Hippocampal formation (tissue), 2 donors: ENCODE measurements around the gene NMBR.
"Not testable (repeated sequence)": the region's sequence is repeated elsewhere in the genome, so short reads cannot be mapped to it uniquely, and the experiment has no call there.

Experiments
- DNase-seq, 2 donors: peaks; one replicate each; lab custom pipeline; 2025; lab: John Stamatoyannopoulos, UW

The NMBR gene

DNA sequence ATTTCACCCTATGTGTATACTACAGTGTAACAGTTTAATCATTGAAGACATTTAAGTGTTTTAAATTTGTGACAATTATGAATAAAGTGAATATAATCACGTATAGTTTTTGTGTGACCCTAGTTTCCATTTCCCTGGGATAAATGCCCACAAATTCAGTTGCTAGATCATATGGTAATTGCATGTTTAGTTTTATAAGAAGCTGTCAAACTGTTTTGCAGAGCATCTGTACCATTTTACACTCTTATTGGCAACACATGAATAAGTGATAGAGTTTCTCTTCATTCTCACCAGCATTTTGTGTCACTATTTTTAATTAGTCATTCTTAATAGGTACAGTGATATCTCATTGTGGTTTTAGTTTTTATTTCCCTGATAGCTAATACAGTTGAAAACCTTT is 7.4 kb upstream of the NMBR start:
- DNase-seq, result no peak

DNA sequence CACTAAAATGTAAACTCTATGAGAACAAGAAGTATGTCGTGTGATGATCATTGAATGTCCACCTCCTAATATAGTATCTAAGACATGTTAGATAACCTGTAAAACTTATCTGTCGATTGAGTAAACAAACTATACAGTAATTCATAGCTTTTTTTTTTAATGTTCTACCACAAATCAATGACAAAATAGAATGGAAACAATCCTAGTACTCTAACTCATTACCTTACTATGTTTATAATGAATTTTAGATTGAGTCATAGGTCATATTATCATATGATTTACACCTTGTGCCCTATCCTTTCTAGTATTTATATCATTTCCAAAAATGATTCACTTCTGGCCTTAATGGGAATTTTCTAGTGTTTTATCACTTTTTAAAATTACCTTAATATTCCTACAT is 6.3 kb upstream of the NMBR start:
- DNase-seq, result no peak

DNA sequence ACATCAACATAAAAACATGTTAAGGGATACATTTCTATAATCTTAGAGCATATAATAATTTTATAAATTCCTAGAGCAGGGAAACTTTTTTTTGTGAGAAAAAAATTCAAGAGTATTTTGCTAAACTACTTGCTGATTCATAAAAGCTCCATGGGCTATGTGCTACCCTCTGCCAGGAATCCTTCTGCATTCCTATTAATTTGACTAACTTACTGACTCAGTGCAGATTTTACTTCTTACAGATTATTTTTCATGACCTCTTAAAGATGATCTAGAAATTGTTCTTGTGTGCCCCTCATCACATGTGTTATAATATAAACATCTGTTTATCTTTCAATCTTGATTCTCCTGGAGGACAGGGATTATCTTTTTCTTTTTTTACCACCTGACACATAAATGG is 5.8 kb upstream of the NMBR start:
- DNase-seq, result no peak

DNA sequence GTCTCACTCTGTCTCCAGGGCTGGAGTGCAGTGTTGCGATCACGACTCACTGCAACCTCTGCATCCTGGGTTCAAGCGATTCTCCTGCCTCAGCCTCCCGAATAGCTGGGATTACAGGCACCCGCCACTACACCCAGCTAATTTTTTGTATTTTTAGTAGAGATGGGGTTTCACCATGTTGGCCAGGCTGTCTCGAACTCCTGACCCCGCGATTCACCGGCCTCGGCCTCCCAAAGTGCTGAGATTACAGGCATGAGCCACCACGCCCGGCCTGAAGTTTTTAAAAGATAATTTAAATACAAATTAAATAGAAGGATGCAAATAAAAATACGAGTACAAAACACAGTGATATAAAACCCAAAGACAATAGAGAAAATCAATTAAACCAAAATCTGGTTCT is 5.4 kb downstream of the NMBR start:
- DNase-seq, result not testable (repeated sequence)

DNA sequence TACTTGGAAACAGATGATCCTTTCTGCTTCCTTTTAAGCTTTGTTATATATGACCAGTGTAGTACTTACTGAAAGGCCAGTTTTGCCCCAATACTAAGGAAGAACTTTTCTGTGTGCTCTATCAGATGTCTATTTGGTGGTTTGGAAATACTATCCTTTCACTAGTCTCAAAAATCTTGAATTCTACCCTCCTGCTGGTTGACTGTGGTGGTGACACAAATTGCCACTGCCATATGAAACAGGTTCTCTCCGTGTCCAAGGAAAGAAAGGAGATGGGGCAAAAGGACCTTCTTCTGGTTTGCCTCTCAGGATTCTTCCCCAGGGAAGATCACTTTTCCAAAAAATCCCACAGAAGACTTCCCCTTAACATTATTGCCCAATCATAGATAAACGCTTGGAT is 8.0 kb downstream of the NMBR start:
- no peak for DNase-seq

DNA sequence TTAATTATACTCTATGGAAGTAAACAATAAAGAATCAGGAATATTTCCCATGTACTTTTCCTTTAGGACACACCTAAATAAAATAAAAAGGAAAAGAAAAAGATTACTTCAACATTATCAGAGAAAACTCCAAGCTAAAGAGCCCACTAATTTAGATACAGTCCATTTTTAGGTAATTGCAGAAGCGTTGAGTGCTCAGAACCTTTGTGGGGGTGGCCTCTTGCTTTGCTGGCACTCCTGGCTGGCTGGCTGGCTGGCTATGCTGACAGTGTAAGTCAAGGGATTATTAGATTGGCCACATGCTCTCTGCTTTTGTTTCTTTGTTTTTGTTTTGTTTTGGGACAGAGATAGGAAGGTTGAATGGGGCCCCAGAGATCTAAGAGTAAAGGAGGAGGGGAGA is 14.3 kb downstream of the NMBR start, which contains the start of gene GJE1:
GJE1 (plus strand) TSS at position 301 of the 400 bp plus-strand sequence. CDS start 234 bp downstream, outside the sequence.
- DNase-seq, result no peak

DNA sequence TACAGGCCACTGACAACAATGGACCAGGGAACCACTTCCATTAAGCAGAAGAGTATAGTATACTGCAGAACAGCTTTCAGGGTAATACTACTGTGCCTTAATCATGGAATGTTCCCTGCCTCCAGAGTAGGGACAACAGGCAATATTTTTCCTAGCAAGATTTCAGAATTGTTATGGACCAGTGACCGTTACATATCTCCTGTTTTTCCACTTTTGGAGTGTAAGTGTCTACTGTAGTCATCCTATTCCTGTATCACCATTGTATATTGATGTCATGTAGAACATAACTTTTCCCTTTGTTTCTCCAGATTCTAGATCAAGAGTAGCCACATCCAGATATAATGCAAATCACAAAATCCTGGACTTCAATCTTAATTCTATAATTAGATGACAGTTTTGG is 16.1 kb downstream of the NMBR start:
- no peak for DNase-seq

DNA sequence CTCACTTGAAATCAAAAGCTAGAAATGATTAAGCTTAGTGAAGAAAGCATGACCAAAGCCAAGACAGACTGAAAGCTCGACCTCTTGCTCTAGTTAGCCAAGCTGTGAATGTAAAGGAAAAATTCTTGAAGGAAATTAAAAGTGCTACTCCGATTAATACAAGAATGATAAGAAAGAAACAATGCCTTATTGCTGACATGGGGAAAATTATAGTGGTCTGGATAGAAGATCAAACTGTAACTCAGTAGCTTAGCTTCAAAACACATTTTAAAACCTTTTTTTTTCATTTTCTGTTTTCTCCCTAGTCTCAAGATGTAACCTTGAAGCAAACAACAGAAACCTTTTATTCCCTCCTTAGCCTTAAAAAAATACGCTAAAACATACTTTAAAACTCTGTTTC is 25.6 kb downstream of the NMBR start:
- no peak for DNase-seq

DNA sequence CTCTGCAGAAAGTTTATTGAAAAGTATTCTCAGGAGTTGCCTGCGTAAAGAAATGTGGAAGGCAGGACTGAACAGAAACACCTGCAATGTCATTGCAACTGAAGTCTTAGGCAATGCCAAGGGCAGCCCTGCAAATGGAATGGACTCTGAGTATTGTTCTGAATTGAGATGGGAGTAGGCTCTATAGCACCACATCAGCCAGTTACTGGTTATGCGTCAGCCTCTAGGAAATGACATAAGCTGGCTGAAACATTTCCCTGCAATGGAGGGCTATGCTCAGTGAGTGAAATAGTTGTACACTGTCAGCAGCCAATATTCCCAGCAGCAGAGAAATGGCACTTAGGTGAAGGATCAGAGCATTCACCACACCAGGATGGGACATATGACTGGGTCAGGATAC is 28.0 kb downstream of the NMBR start:
- no peak for DNase-seq

DNA sequence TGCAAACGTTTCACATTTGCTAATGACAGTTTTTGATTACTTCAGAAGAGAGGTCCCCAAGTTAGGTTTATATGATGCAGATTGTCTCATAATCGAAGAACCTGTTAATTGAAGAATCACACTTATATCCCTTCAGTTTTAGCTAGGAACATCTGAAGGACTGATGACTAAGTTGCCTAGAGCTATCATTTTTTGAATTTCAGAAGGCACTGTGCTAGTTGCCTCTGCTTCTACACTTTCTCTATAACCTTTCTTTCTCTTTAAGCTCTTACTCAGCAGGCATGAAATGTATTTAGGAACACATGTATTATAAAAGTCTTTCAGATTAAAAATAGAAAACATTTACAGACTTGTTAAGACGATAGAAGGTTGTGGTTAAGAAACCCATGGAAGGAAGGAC is 28.6 kb downstream of the NMBR start:
- DNase-seq, result no peak

DNA sequence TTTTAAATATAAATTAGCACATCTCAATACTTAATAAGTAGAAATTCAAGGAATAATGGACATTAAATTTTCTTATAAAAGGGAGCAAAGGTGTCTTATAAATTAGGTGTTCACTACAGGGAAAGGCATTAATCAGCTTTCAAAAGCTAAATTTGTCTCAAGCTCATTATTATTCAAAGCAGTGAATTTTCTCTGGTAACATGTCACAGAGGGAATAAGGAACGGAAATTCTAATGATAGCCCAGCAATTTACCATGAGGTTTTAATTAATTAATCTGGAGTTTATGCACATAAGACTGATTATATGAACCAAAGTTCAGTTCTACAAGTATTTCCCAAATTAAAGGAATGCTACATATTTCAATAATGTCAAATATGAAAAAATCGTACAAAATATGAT is 29.6 kb downstream of the NMBR start:
- no peak for DNase-seq

DNA sequence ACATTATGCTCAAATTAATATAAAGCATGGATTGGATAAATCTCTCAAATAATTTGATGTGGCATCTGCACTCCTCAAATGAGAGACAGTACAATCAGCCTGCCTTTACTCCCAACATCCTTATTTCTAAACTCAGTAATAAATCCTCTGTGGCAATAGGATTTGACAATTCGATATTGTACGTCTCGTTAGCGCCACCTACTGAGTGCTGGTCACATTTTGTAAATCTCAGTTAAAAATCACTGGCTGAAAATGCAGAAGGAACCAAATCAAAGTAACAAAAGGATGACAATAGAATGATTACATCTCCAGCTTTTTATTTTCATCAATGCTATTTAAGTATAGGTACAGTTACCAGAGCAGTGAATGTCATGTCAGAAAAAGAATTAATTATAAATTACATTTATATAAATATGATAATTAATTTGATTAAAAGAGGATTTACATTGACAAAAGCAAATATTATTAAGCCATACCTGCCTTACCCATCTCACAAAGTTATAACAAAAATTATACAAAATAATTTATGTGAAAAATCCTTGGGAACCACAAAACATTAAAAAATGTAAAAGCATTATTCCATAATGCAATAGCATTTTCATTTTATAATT is 34.4 kb downstream of the NMBR start:
- peak; percentile 34 to 49 for DNase-seq

DNA sequence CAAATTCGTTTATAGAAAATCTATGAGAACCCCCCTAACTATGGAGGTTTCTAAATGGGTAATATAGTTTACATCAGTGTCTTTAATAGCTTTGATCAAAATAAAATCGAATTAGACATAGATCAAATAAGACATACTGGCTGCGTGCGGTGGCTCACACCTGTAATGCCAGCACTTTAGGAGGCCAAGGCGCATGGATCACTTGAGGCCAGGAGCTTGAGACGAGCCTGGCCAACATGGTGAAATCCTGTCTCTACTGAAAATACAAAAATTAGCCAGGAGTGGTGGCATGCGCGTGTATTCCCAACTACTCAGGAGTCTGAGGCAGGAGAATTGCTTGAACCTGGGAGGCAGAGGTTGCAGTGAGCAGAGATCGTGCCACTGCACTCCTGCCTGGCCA is 36.1 kb downstream of the NMBR start:
- DNase-seq, result not testable (repeated sequence)

DNA sequence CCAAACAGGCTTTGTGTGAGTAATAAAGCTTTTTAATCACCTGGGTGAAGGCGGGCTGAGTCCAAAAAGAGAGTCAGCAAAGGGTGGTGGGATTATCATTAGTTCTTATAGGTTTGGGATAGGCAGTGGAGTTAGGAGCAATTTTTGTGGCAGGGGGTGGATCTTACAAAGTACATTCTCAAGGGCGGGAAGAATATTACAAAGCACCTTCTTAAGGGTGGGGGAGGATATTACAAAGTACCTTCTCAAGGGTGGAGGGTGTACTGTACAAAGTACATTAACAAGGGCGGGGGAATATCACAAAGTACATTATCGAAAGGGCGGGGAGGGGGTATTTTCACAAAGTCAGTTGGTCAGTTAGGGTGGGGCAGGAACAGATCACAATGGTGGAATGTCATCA is 42.1 kb downstream of the NMBR start:
- not testable (repeated sequence) for DNase-seq

DNA sequence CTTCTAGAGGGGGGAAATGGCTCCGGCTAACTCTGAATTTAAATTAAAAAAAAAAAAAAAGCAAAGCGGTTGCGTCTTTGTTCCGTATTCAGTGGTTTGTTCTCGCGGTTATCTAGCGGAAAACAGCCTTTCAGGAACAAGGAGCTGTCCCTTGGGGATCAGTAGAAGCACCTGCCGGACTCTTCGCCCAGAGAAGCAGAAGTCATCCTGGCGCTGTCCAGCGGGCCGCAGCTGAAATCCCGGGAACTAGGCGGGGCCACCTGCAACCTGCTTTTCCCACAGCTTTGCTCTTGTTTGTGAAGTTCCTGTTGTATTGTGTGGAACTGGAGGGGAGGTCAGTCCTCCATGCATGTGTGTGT is 58.1 kb downstream of the NMBR start:
- DNase-seq, result no peak

DNA sequence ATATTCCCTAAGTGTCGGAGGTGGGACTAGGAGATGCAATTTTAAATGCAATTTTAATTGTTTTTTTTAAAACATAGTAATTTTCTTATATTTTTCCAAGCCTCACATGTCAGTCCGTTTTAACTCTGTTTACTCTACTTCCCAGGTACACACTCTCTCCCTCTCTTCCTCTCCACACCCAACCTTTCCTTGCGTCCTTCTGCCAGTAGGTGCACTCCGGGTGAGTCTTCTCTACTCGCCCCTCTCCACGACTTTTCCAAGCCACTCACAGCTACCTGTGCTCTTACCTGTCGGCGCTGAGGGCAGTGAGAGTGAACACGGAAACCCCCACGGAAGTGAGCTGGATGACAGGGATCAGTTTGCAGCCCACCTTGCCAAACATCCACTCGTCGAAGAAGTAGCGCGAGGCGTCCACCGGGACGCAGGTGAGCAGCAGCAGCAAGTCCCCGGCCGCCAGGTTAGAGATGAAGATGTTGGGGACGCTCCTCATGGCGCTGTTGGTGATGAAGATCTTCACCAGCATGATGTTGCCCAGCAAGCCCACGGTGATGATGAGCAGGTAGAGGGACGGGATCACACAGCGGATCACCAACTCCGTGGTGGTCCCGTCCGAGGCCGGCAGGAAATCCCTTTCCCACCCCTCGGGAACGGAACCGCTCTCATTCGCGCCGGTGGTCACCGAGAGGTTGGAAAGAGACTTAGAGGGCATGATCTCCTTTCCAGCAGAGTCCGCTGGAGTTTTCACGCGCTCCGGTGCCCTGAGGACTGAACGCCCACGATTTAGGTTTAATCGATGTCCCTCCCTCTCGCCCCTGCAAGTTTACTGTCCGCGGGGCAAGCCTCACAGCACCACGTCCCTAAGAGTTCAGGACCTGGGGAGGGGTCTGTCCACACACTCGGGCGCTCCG is 58.7 kb downstream of the NMBR start:
- DNase-seq, result no peak

DNA sequence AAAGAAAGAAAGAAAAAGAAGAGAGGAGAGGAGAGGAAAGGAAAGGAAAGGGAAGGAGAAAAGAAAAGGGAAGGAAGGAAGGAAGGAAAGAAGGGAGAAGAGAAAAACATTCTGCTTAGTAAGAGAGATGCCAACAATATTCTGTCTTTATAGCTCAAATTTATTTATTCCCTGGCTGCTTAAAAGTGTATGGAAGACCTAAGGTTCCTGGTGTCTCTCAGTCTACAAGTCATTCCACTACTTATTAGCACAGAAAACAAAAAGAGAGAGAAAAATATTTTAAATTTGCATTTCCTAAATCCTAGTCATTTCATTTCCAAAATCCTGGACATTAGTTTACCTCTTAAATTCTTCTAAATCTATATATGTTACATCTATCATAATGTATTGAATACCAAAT is 67.8 kb downstream of the NMBR start:
- DNase-seq, result no peak

DNA sequence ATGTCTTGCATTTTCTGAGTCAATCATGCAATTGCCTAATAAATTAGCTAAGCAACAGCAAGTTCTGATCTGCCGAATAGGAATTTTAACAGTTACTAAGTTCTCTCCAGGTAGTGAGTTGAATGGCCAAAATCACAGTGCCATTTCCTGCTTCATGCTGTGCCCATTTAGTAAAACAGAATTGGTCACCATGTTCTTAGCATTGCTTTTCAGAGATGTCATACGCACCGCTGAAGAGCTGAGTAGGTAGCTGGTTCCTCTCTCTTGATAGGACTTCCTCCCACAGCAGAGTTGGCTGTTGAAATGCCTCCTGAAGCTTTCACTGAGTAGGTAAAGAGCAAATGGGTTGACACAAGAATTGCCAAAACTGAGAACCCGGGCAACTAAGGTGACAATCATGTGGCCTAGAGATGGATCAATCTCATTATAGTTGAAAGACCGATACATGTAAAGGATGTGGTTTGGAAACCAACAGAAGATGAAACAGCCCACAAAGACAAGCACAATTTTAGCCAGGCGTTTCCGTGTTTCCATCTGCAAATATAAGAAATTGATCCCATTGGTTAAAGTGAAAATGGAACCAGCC is 71.3 kb downstream of the NMBR start:
- DNase-seq, result no peak

DNA sequence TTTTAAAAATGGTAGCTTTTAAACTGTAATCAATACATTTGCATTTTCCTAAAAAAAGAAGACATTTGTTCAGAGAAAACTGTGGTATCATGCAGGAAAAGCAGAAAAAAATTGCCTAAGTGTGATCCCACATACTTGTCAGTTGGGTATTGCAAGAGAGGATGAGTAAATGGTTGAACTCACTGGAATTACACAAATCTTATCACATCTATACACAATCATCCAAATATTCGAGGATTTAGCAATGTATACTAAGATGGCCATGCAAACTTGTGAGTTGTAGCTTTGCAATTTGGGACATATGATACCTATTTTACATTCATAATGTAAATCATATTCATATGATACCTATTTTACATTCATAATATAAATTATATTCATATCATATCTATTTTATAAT is 72.4 kb downstream of the NMBR start:
- DNase-seq, result no peak

DNA sequence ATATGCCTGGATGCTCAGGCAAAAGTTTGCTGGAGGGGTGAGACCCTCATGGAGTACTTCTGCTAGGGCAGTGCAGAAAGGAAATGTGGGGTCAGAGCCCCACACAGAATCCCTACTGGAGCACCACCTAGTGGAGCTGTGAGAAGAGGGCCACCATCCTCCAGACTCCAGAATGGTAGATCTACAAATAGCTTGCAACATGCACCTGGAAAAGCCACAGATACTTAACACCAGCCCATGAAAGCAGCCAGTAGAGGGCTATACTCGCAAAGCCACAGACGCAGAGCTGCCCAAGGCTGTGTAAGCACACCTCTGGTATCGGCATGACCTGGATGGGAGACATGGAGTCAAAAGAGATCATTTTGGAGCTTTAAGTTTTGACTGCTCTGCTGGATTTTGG is 74.9 kb downstream of the NMBR start:
- no peak for DNase-seq

DNA sequence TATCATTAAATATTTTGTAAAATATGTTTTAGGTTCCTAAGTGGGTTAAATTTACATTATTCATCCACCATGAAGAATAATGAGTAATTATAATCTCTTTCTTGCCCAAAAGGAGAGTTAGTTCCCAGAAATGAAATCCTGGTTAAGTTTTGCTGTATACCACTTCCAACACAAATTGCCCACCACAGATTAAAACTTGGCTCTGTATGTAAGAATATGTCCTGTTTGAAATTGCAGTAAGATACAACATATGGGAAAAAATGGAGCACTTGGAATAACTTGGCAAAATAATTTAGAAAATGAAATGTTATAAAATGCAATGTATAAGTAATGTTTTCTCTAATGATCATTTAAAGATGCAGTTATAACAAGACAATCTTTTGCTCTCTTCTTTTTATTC is 78.5 kb downstream of the NMBR start:
- no peak for DNase-seq

DNA sequence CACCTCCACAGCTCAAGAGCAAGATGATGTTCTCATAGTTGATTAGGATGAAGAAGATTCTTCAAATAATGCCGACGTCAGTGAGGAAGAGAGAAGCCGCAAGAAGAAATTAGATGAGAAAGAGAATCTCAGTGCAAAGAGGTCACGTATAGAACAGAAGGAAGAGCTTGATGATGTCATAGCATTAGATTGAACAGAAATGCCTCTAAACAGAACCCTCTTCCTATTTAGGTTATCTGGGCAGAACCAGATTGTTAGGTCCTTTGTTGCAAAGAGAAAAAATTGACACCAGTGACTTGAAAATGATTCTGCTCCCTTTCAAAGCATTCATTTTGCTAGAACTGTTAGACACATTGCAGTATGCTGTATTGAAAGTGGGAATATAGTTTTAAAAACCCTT is 84.1 kb downstream of the NMBR start:
- not testable (repeated sequence) for DNase-seq
